Neuronal stem cell (in vitro differentiated cells): ENCODE results near the gene SPOCK2.

Source experiments
- DNase-seq: peaks from one replicate; pipeline ENCODE4 v3.0.0-alpha.2; 2013; ENCODE audit warnings: low spot score
- H2AFZ ChIP-seq: one replicate; pipeline ENCODE4 v1.6.1; 2013; ENCODE audit warnings: mild to moderate bottlenecking, low read length, inconsistent platforms
- H2AK5ac ChIP-seq: 2 replicates; pipeline ENCODE4 v1.6.1; 2013; ENCODE audit warnings: low read depth, mild to moderate bottlenecking, inconsistent platforms, low read length, moderate library complexity, mixed read lengths
- H2BK120ac ChIP-seq: 2 replicates; pipeline ENCODE4 v1.6.1; 2013; ENCODE audit warnings: low read depth, mild to moderate bottlenecking, inconsistent platforms, low read length, moderate library complexity, mixed read lengths
- H2BK12ac ChIP-seq: one replicate; pipeline ENCODE4 v1.6.1; 2013; ENCODE audit warnings: low read length, inconsistent platforms
- H2BK15ac ChIP-seq: 2 replicates; pipeline ENCODE4 v1.6.1; 2013; ENCODE audit warnings: mild to moderate bottlenecking, low read length, inconsistent platforms, mixed read lengths
- H2BK5ac ChIP-seq: one replicate; pipeline ENCODE4 v1.6.1; 2013; ENCODE audit warnings: inconsistent platforms, mild to moderate bottlenecking, low read length, moderate library complexity
- H3K14ac ChIP-seq: one replicate; pipeline ENCODE4 v1.6.1; 2013; ENCODE audit warnings: low read length, inconsistent platforms
- H3K18ac ChIP-seq: 2 replicates; pipeline ENCODE4 v1.6.1; 2013; ENCODE audit warnings: low read length, inconsistent platforms
- H3K23ac ChIP-seq: 2 replicates; pipeline ENCODE4 v1.6.1; 2013; ENCODE audit warnings: low read depth, mild to moderate bottlenecking, mixed read lengths, low read length, inconsistent platforms; ENCODE audit not compliant: poor library complexity
- H3K27ac ChIP-seq: replicated peaks from 3 replicates; pipeline ENCODE4 v1.5.1; 2013; ENCODE audit warnings: low read length, inconsistent platforms
- H3K27me3 ChIP-seq, 3 experiments: 2 replicates each; pipeline ENCODE4 v1.6.1; 2013; ENCODE audit warnings: low read length in 3 of 3, mild to moderate bottlenecking in 2 of 3, inconsistent platforms in 1 of 3, low read depth in 1 of 3, mixed read lengths in 1 of 3, moderate library complexity in 1 of 3; ENCODE audit not compliant: control insufficient read depth in 3 of 3, insufficient read depth in 3 of 3
- H3K36me3 ChIP-seq, 2 donors: replicated peaks in 1 of 2; 2 replicates each; pipeline ENCODE4 v1.6.1; 2013; ENCODE audit warnings: low read length in 2 of 2; ENCODE audit not compliant: control insufficient read depth in 2 of 2, insufficient read depth in 2 of 2
- H3K4ac ChIP-seq: 2 replicates; pipeline ENCODE4 v1.6.1; 2013; ENCODE audit warnings: inconsistent platforms, mild to moderate bottlenecking, low read length, moderate library complexity
- H3K4me1 ChIP-seq, 2 donors: 1 replicate in 1 of 2; 2 replicates in 1 of 2; pipeline ENCODE4 v1.6.1; 2013; ENCODE audit warnings: low read length in 2 of 2, low read depth in 1 of 2; ENCODE audit not compliant: control insufficient read depth in 2 of 2, insufficient read depth in 1 of 2
- H3K4me2 ChIP-seq: one replicate; pipeline ENCODE4 v1.6.1; 2013; ENCODE audit warnings: mild to moderate bottlenecking, low read length, inconsistent platforms; ENCODE audit not compliant: insufficient read depth, poor library complexity, severe bottlenecking
- H3K4me3 ChIP-seq, 2 donors: 2 replicates each; pipeline ENCODE4 v1.5.1; 2013; ENCODE audit warnings: low read length in 2 of 2, mild to moderate bottlenecking in 2 of 2, inconsistent platforms in 1 of 2, moderate library complexity in 1 of 2
- H3K79me1 ChIP-seq: one replicate; pipeline ENCODE4 v1.6.1; 2013; ENCODE audit warnings: low read depth, mild to moderate bottlenecking, inconsistent platforms, low read length, moderate library complexity
- H3K9ac ChIP-seq: one replicate; pipeline ENCODE4 v1.6.1; 2013; ENCODE audit warnings: mild to moderate bottlenecking, low read depth, low read length, inconsistent platforms; ENCODE audit not compliant: poor library complexity
- H3K9me3 ChIP-seq, 2 donors: replicated peaks in 1 of 2; 2 replicates each; pipeline versions ENCODE3 to v1.6.1; 2013; ENCODE audit warnings: low read length in 2 of 2, mild to moderate bottlenecking in 2 of 2, inconsistent platforms in 1 of 2, low read depth in 1 of 2, mixed read lengths in 1 of 2, moderate library complexity in 1 of 2; ENCODE audit not compliant: control insufficient read depth in 2 of 2, insufficient read depth in 1 of 2
- H4K8ac ChIP-seq: one replicate; pipeline ENCODE4 v1.6.1; 2013; ENCODE audit warnings: low read depth, mild to moderate bottlenecking, inconsistent platforms, low read length, moderate library complexity
- H4K91ac ChIP-seq: one replicate; pipeline ENCODE4 v1.6.1; 2013; ENCODE audit warnings: low read length, low read depth, mild to moderate bottlenecking, inconsistent platforms; ENCODE audit not compliant: poor library complexity
- WGBS, 2 donors: extraction: QIAGEN DNeasy Blood & Tissue Kit; methylation state at CpG; one replicate each; pipeline ENCODE4 v1.1.7; 2013; ENCODE audit warnings: missing lambda C conversion rate in 2 of 2, mixed read lengths in 1 of 2; ENCODE audit not compliant: insufficient read length in 2 of 2, insufficient replicate concordance in 1 of 2; ENCODE audit errors: extremely low coverage in 2 of 2; 5-methylcytosine and 5-hydroxymethylcytosine counted together

Gene SPOCK2

DNA sequence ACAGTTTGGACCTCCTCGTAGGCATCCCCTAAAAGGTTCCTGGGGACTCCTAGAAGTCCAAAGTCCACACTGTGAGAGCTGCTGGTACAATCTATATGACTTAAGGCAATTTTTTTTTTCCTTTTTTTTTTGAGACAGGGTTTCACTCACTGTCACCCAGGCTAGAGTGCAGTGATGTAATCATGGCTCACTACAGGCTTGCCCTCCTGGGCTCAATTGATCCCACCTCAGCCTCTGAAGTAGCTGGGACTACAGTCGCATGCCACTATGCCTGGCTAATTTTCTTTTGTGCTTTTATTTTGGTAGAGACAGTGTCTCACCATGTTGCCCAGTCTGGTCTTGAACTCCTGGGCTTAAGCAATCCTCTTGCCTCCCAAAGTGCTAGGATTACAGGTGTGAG lies 4.6 kb upstream of the SPOCK2 start:
- Histone ChIP-seq H3K27ac (no peak overlapping the region), H4K91ac (no peak overlapping the region), H2BK15ac (no peak overlapping the region), H3K4me1 (peaks cover 7 to 17% of the 10 kb centered on the region in 2 donors), H3K79me1 (no peaks in the 10 kb centered on the region), H2BK120ac (no peak overlapping the region), H2BK12ac (no peak overlapping the region), H3K18ac (no peak overlapping the region), H3K4me2 (no peak overlapping the region), H2AFZ (no peak overlapping the region), H3K23ac (no peak overlapping the region), H2BK5ac (no peak overlapping the region), H3K14ac (no peak overlapping the region), H2AK5ac (no peak overlapping the region), H3K9ac (no peak overlapping the region), H3K4me3 (no peak overlapping the region), H3K27me3 (peaks cover 8 to 17% (median 14%) of the 10 kb centered on the region in 3 experiments), H3K4ac (no peak overlapping the region), H3K9me3 (no peaks in the 10 kb centered on the region), H3K36me3 (peaks cover 3 to 17% of the 10 kb centered on the region in 2 donors), H4K8ac (no peak overlapping the region)
- no CpG with 5 or more reads among the region's 2 CpGs for WGBS, 2 donors
- no peak for DNase-seq

DNA sequence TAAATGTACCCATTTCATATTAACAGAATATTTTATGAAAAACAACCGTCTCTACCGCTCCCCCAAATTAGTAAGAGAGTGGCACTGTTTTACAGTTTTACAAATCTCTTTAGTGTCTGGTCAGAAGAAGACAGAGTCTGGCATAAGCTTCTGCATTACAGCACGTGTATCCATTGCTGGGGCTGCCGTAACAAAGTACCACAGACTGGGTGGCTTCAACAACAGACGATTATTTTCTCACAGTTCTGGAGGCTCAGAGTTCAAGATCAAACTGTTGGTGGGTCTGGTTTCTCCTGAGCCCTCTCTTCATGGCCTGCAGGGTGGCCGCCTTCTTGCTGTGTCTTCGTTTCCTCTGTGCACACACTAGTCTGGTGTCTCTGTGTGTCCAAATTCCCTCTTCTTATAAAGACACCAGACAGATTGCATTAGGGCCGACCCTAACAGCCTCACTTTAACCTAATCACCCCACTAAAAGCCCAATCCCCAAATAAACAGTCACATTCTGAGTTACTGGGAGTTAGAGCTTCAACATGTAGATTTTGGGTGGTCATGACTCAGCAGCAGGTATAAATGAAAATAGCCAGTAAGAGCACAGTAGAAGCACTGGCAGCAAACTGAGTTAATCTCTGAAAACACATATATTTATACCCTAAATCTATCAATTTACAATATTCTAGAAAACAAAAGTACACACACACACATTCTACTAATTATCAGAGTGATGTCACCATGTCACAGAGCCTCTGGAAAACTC lies 4.0 kb upstream of the SPOCK2 start:
- Histone ChIP-seq H3K4me3 (no peak overlapping the region), H2AK5ac (no peak overlapping the region), H3K14ac (no peak overlapping the region), H2BK12ac (no peak overlapping the region), H3K23ac (no peak overlapping the region), H2BK15ac (no peak overlapping the region), H3K4ac (no peak overlapping the region), H3K27ac (no peak overlapping the region), H4K91ac (no peak overlapping the region), H3K4me2 (no peak overlapping the region), H2BK120ac (no peak overlapping the region), H3K4me1 (peaks cover 8 to 17% of the 10 kb centered on the region in 2 donors), H3K27me3 (peaks cover 14 to 23% (median 20%) of the 10 kb centered on the region in 3 experiments), H4K8ac (no peak overlapping the region), H2BK5ac (no peak overlapping the region), H3K18ac (no peak overlapping the region), H3K9ac (no peak overlapping the region), H3K79me1 (no peaks in the 10 kb centered on the region), H3K36me3 (peaks cover 3 to 16% of the 10 kb centered on the region in 2 donors), H2AFZ (no peak overlapping the region), H3K9me3 (no peaks in the 10 kb centered on the region)
- WGBS, 2 donors, result no CpG with 5 or more reads among the region's 8 CpGs
- DNase-seq, result no peak

GRCh38 chr10:72090326-72090725 lies 2.0 kb upstream of the SPOCK2 start:
- no peak overlapping the region for H3K27ac ChIP-seq
- no peak overlapping the region for H2AK5ac ChIP-seq
- H3K23ac ChIP-seq, result no peak overlapping the region
- H2BK12ac ChIP-seq, result no peak overlapping the region
- H3K4me3 ChIP-seq, result no peak overlapping the region
- no peak overlapping the region for H3K9ac ChIP-seq
- H3K4me1 ChIP-seq, result peaks cover 10 to 24% of the 10 kb centered on the region in 2 donors
- H3K18ac ChIP-seq, result no peak overlapping the region
- H3K36me3 ChIP-seq, result no peaks in the 10 kb centered on the region
- H2BK5ac ChIP-seq, result no peak overlapping the region
- DNase-seq, result no peak
- no peak overlapping the region for H3K4ac ChIP-seq
- no peak overlapping the region for H4K91ac ChIP-seq
- H3K27me3 ChIP-seq, result peaks cover 19 to 43% (median 38%) of the 10 kb centered on the region in 3 experiments
- no peak overlapping the region for H3K14ac ChIP-seq
- H3K4me2 ChIP-seq, result no peak overlapping the region
- WGBS, 2 donors, result no CpG with 5 or more reads among the region's 3 CpGs
- H2AFZ ChIP-seq, result no peak overlapping the region
- H4K8ac ChIP-seq, result no peak overlapping the region
- no peak overlapping the region for H2BK120ac ChIP-seq
- H3K9me3 ChIP-seq, result no peaks in the 10 kb centered on the region
- H2BK15ac ChIP-seq, result no peak overlapping the region
- no peaks in the 10 kb centered on the region for H3K79me1 ChIP-seq

DNA sequence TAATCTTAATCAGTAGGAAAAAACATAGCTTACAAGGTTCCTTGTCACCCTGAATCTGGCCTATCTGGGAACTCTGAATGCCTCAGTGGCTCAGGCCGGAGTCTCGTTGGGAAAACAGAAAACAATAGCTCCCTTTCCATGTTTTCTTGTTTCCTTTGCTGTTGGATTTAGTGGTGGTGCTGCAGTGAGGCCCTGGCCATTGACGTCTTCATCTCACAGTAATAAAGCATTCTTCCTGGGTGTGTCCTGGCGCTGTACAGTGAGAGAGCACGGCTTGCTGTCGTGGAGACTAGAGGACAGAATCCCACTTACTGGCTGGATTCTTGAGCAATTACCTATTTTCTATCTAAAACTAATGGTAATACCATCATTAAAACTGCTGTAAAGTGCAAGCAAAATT lies 1.3 kb upstream of the SPOCK2 start:
- H3K27ac ChIP-seq, result no peak overlapping the region
- H3K9me3 ChIP-seq, result no peaks in the 10 kb centered on the region
- H3K79me1 ChIP-seq, result no peaks in the 10 kb centered on the region
- no peak overlapping the region for H3K4me3 ChIP-seq
- no peak overlapping the region for H3K14ac ChIP-seq
- no peak for DNase-seq
- H3K36me3 ChIP-seq, result no peaks in the 10 kb centered on the region
- H3K9ac ChIP-seq, result no peak overlapping the region
- peaks cover 10 to 24% of the 10 kb centered on the region in 2 donors for H3K4me1 ChIP-seq
- H3K4me2 ChIP-seq, result no peak overlapping the region
- no peak overlapping the region for H3K18ac ChIP-seq
- no peak overlapping the region for H4K91ac ChIP-seq
- WGBS, 2 donors, result no CpG with 5 or more reads among the region's 6 CpGs
- H3K27me3 ChIP-seq, result peaks cover 19 to 50% (median 38%) of the 10 kb centered on the region in 3 experiments
- H2BK15ac ChIP-seq, result no peak overlapping the region
- H2BK120ac ChIP-seq, result no peak overlapping the region
- H3K23ac ChIP-seq, result no peak overlapping the region
- no peak overlapping the region for H3K4ac ChIP-seq
- no peak overlapping the region for H2AK5ac ChIP-seq
- H2BK5ac ChIP-seq, result no peak overlapping the region
- no peak overlapping the region for H2BK12ac ChIP-seq
- H2AFZ ChIP-seq, result no peak overlapping the region
- no peak overlapping the region for H4K8ac ChIP-seq
